ENCODE measurements around the gene PTCH2. TPM values are rescaled to one million over a fixed set of nuclear protein-coding genes. Genes with fewer than 3 reads are reported as not detected.

Gene PTCH2
- total RNA-seq, 1 donor from 2014 or later = 0.51 TPM

DNA sequence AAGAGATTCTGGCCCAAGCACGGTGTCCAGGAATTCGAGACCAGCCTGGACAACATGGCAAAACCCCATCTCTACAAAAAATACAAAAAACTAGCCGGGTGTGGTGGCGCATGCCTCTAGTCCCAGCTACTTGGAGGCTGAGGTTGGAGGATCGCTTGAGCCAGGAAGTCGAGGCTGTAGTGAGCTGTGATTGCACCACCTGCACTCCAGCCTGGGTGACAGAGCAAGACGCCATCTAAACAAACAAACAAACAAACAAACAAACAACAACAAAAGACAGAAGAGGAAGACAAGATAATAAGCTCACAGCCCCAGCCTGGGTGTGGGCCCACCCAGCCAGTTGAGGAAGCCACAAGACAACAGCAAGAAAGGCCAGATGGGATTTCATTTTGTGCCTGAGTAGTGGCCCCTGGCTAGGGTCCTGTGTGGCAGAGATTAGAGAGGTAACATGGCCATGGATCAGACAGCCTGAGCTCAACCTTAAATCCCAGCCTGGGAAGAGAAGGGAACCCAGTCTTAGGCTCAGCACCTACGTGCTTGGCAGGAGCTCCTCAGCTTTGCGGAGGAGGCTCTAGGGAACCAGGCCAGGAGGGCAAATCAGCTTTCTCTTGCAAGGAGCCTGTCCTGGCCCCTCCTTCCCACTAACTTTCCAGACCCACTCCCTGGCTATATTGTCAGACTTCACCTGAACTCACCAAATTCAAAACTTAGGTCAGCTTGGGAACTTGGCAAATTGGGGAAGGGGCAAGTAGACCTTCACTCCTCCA lies 50.1 kb downstream of the PTCH2 start:
- TF ChIP-seq, protein P1, sequence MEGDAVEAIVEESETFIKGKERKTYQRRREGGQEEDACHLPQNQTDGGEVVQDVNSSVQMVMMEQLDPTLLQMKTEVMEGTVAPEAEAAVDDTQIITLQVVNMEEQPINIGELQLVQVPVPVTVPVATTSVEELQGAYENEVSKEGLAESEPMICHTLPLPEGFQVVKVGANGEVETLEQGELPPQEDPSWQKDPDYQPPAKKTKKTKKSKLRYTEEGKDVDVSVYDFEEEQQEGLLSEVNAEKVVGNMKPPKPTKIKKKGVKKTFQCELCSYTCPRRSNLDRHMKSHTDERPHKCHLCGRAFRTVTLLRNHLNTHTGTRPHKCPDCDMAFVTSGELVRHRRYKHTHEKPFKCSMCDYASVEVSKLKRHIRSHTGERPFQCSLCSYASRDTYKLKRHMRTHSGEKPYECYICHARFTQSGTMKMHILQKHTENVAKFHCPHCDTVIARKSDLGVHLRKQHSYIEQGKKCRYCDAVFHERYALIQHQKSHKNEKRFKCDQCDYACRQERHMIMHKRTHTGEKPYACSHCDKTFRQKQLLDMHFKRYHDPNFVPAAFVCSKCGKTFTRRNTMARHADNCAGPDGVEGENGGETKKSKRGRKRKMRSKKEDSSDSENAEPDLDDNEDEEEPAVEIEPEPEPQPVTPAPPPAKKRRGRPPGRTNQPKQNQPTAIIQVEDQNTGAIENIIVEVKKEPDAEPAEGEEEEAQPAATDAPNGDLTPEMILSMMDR (IDR thresholded peaks at IDR 0.05; ENCODE audit: unreplicated experiment) = no peak
- Mint-ChIP-seq H3K27ac (ENCODE audit: unreplicated experiment) (no peak overlapping the region), H3K4me3 (ENCODE audit: unreplicated experiment) (no peak overlapping the region), H3K27me3 (ENCODE audit: unreplicated experiment) (peaks cover 7% of the 10 kb centered on the region), H3K4me1 (ENCODE audit: unreplicated experiment) (peaks cover 2% of the 10 kb centered on the region), H3K36me3 (ENCODE audit: low read depth, unreplicated experiment) (no peaks in the 10 kb centered on the region), H3K9me3 (ENCODE audit: unreplicated experiment) (no peaks in the 10 kb centered on the region)
- DNase-seq (ENCODE audit: low spot score) = no peak

DNA sequence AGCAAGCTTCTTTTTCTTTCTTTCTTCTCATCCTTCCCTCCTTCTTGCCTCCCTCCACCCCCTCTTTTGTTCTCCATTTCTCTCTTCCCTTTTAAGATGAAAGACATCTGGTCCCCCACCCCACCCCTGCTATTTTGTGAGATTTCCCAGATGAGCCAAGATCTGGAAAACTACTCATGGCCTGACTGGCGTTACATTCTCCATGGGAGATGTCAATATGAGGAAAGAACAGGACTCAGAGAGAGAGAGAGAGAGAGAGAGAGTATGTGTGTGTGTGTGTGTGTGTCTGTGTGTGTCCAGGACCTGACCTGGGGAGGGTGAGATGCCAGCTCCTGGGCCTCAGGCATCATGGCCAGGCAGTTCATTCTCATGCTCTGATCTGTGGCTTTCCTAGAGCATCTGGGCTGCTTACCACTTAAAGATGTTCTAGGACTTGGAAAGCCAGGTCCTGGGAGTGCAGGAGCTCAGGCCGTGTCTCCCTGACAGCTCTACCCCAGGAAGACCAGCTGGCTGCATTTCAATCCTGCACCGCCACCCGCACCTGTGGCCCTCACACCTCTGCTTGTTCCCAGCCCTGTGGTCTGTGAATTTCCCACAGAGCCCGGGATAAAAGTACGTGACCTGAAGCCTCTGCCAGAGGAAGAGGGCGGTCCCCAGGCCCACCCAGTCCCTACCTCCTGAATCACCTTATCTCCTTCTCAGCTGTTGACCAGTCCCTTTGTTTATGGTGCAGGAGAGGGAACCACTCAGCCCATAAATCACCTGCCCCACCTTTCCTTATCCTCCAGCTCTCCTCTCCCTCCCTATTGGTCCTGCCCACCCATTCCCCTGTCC lies 51.9 kb downstream of the PTCH2 start:
- Mint-ChIP-seq H3K4me1 (ENCODE audit: unreplicated experiment) (peaks cover 2% of the 10 kb centered on the region), H3K4me3 (ENCODE audit: unreplicated experiment) (no peak overlapping the region), H3K36me3 (ENCODE audit: low read depth, unreplicated experiment) (no peaks in the 10 kb centered on the region), H3K9me3 (ENCODE audit: unreplicated experiment) (no peaks in the 10 kb centered on the region), H3K27me3 (ENCODE audit: unreplicated experiment) (peaks cover 7% of the 10 kb centered on the region), H3K27ac (ENCODE audit: unreplicated experiment) (no peak overlapping the region)
- DNase-seq (ENCODE audit: low spot score) = no peak
- TF ChIP-seq, protein P1 (IDR thresholded peaks at IDR 0.05; ENCODE audit: unreplicated experiment) = no peak

DNA sequence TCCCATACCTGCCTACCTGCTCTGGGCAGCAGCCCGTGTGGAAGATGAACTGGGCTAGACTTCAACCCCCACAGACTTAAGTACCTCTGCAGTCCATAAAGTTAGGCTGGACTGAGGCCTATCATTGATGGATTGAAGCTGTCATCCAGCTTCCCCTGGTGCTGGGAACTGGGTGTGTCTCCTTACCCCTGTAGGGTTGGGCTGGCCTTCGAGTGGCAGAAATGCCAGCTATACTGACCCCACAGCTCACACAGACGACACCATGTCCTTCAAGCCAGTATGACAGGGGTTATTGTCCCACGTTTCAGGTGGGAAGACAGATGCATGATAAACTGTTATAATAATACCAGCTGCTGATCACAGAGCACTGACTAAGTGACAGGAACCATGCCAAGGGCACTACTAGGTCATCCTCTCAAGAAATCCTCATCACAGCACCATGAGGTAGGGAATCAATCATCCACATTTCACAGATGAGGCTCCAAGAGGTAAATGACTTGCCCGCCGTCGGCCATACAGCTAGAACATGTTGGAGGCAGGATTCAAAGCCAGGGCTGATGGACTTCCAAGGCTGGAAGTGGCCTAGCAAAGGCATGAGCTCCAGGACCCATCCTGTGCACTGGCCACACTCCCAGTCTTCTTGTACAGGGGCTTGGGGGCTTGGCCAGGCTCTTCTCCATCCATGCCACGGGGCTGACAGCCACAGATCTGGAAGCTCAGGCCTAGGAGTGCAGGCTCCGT lies 54.8 kb downstream of the PTCH2 start, which contains the start of gene BEST4:
TSS of gene BEST4 (minus strand) at position 51 of the 741 bp plus-strand sequence. CDS start 465 bp downstream, outside the sequence.
- H3K36me3 Mint-ChIP-seq (ENCODE audit: low read depth, unreplicated experiment) = no peaks in the 10 kb centered on the region
- no peak within 1 kb of the TSS for H3K4me3 Mint-ChIP-seq (ENCODE audit: unreplicated experiment)
- peaks cover 8% of the 10 kb centered on the region for H3K4me1 Mint-ChIP-seq (ENCODE audit: unreplicated experiment)
- TF ChIP-seq, protein P1 (IDR thresholded peaks at IDR 0.05; ENCODE audit: unreplicated experiment) = no peak
- DNase-seq (ENCODE audit: low spot score) = no peak
- no peaks in the 10 kb centered on the region for H3K9me3 Mint-ChIP-seq (ENCODE audit: unreplicated experiment)
- H3K27me3 Mint-ChIP-seq (ENCODE audit: unreplicated experiment) = peaks cover 15% of the 10 kb centered on the region
- no peak within 1 kb of the TSS for H3K27ac Mint-ChIP-seq (ENCODE audit: unreplicated experiment)

DNA sequence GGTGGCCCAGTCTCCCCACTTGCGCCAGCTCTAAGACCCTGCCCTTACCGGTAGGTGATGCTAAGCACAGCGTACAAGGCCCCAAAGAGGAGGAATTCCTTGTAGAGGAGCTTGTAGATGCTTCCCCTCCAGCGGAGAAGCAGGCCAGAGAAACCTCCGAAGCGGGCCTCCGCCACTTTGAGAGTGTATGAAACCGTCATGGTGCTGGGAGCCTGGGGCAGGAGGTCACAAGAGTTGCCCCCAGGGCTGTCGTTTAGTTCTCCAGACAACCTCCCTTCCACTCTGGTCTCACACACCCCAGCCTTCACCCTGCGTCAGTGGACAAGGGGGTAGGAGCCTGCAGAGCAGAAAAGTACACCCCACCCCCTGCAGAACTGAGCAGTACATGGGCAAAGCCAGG lies 55.5 kb downstream of the PTCH2 start:
- no peak for DNase-seq (ENCODE audit: low spot score)
- H3K9me3 Mint-ChIP-seq (ENCODE audit: unreplicated experiment) = no peaks in the 10 kb centered on the region
- H3K27ac Mint-ChIP-seq (ENCODE audit: unreplicated experiment) = no peak overlapping the region
- no peak overlapping the region for H3K4me3 Mint-ChIP-seq (ENCODE audit: unreplicated experiment)
- H3K27me3 Mint-ChIP-seq (ENCODE audit: unreplicated experiment) = peaks cover 16% of the 10 kb centered on the region
- H3K4me1 Mint-ChIP-seq (ENCODE audit: unreplicated experiment) = peaks cover 8% of the 10 kb centered on the region
- TF ChIP-seq, protein P1 (IDR thresholded peaks at IDR 0.05; ENCODE audit: unreplicated experiment) = no peak
- no peaks in the 10 kb centered on the region for H3K36me3 Mint-ChIP-seq (ENCODE audit: low read depth, unreplicated experiment)

All from endothelial cell (in vitro differentiated cells).